Keratinocyte (primary cell): ENCODE measurements around the gene GNPAT. TPM values are rescaled to one million over a fixed set of nuclear protein-coding genes. Genes with fewer than 3 reads are reported as not detected.
A peak's percentile ranks its signal among the peaks of the same experiment; 100 is the strongest.

Experiments used
- DNase-seq: peaks from one replicate; pipeline ENCODE4 v3.0.0-alpha.2; 2011; ENCODE audit warnings: low read depth, missing footprints, low spot score
- FAIRE-seq: peaks from 2 replicates; lab custom pipeline; 2011; peaks lifted over from hg19 to GRCh38; lab: Jason Lieb, UNC
- H2AFZ ChIP-seq: 2 replicates; pipeline ENCODE4 v1.6.0; 2012; ENCODE audit warnings: low read length, control low read depth, inconsistent platforms; ENCODE audit not compliant: control insufficient read depth
- H3K27ac ChIP-seq: 2 replicates; pipeline ENCODE4 v1.5.1; 2011; ENCODE audit warnings: low read length; ENCODE audit not compliant: control insufficient read depth, insufficient read depth
- H3K27me3 ChIP-seq: 3 replicates; pipeline ENCODE4 v1.6.0; 2011; ENCODE audit warnings: low read length; ENCODE audit not compliant: control insufficient read depth, insufficient read depth; ENCODE audit errors: extremely low read depth
- H3K36me3 ChIP-seq, 2 experiments: 2 replicates in 1 of 2; 3 replicates in 1 of 2; pipeline ENCODE4 v1.5.1; 2011; ENCODE audit warnings: low read length in 2 of 2, mild to moderate bottlenecking in 1 of 2; ENCODE audit not compliant: control insufficient read depth in 2 of 2, insufficient read depth in 2 of 2; ENCODE audit errors: extremely low read depth in 1 of 2
- H3K4me1 ChIP-seq: 3 replicates; pipeline ENCODE4 v1.5.1; 2011; ENCODE audit warnings: low read length; ENCODE audit not compliant: control insufficient read depth, insufficient read depth; ENCODE audit errors: extremely low read depth
- H3K4me2 ChIP-seq: 3 replicates; pipeline ENCODE4 v1.6.0; 2011; ENCODE audit warnings: low read depth, low read length; ENCODE audit not compliant: control insufficient read depth, insufficient read depth; ENCODE audit errors: extremely low read depth
- H3K4me3 ChIP-seq, 3 experiments: fragments of 200-600 bp in 1 of 3; sonication (generic) in 1 of 3; 2 replicates in 2 of 3; 3 replicates in 1 of 3; pipeline ENCODE4 v1.5.1; 2011 to 2016; ENCODE audit warnings: low read length in 3 of 3, mild to moderate bottlenecking in 3 of 3, control low read depth in 2 of 3, inconsistent platforms in 1 of 3, low read depth in 1 of 3, mixed read lengths in 1 of 3, mixed run types in 1 of 3, moderate library complexity in 1 of 3; ENCODE audit not compliant: control insufficient read depth in 2 of 3, insufficient read depth in 2 of 3; ENCODE audit errors: extremely low read depth in 1 of 3
- H3K79me2 ChIP-seq: 2 replicates; pipeline ENCODE4 v1.6.0; 2012; ENCODE audit warnings: low read length; ENCODE audit not compliant: control insufficient read depth, insufficient read depth
- H3K9ac ChIP-seq: 3 replicates; pipeline ENCODE4 v1.6.0; 2011; ENCODE audit warnings: low read length; ENCODE audit not compliant: control insufficient read depth, insufficient read depth; ENCODE audit errors: extremely low read depth
- H3K9me1 ChIP-seq: 3 replicates; pipeline ENCODE4 v1.6.0; 2011; ENCODE audit warnings: low read length; ENCODE audit not compliant: control insufficient read depth, insufficient read depth; ENCODE audit errors: extremely low read depth
- H3K9me3 ChIP-seq: 2 replicates; pipeline ENCODE4 v1.5.1; 2012; ENCODE audit warnings: low read depth, low read length; ENCODE audit not compliant: control insufficient read depth
- H4K20me1 ChIP-seq: 3 replicates; pipeline ENCODE4 v1.6.0; 2011; ENCODE audit warnings: low read length; ENCODE audit not compliant: control insufficient read depth, insufficient read depth; ENCODE audit errors: extremely low read depth
- CTCF ChIP-seq, 3 experiments: IDR thresholded peaks in 1 of 3; conservative IDR thresholded peaks in 1 of 3; optimal IDR thresholded peaks in 1 of 3; 2 replicates in 2 of 3; 3 replicates in 1 of 3; pipeline versions ENCODE3 to v1.5.1; 2011; ENCODE audit warnings: low read length in 3 of 3, mild to moderate bottlenecking in 3 of 3, moderate library complexity in 2 of 3, control low read depth in 1 of 3, inconsistent platforms in 1 of 3; ENCODE audit not compliant: insufficient read depth in 2 of 3; ENCODE audit errors: extremely low read depth in 1 of 3
- EZH2 ChIP-seq: IDR thresholded peaks from one replicate; pipeline ENCODE4 v1.6.1; 2012; ENCODE audit warnings: inconsistent platforms, mild to moderate bottlenecking, low read length, moderate library complexity
- dilution Hi-C: fragments of 300-500 bp; cut with MboI; formaldehyde crosslinking; loops from one replicate; pipeline ENCODE4 v1.7.0; 2020; ENCODE audit warnings: low sequenced_read_pairs; ENCODE audit not compliant: extremely low pct_ligation_motif_present
- polyA plus RNA-seq, 5 experiments: library from polyadenylated mRNA; depleted of rRNA in 3 of 5; stranded (reverse) in 3 of 5; stranded (forward) in 1 of 5; unstranded in 1 of 5; fragments of >200 nt; gene quantifications; 1 replicate in 1 of 5; 2 replicates in 3 of 5; 3 replicates in 1 of 5; pipeline versions ENCODE4 v1.2.1 to v1.2.3, GENCODE V29; 2011 to 2012; ENCODE audit warnings: missing spikeins in 2 of 5, low read depth in 1 of 5, low replicate concordance in 1 of 5

Gene GNPAT
- polyA plus RNA-seq, 1 donor (not counting 4 experiments of a cell fraction or from before 2014, with no cell fraction given): 39.9 TPM

- Histone ChIP-seq H3K4me3 (no peak overlapping the region), H3K79me2 (no peaks in the 10 kb centered on the region), H3K36me3 (no peaks in the 10 kb centered on the region), H3K9ac (no peak overlapping the region), H3K27me3 (peaks cover 14% of the 10 kb centered on the region), H4K20me1 (no peaks in the 10 kb centered on the region), H3K9me1 (no peaks in the 10 kb centered on the region), H2AFZ (no peak overlapping the region), H3K27ac (no peak overlapping the region), H3K4me2 (no peak overlapping the region), H3K4me1 (peaks cover 4% of the 10 kb centered on the region), H3K9me3 (no peaks in the 10 kb centered on the region)
- dilution Hi-C loops: no loop called here
- TF ChIP-seq CTCF (optimal IDR thresholded peaks at IDR 0.05 in 1 of 3, IDR thresholded peaks at IDR 0.05 in 1 of 3, conservative IDR thresholded peaks at IDR 0.05 in 1 of 3; ENCODE audit: extremely low read depth in 1 of 3, insufficient read depth in 2 of 3, low read length in 3 of 3): peak in 2 of 3 experiments; percentile 37 to 66
- TF ChIP-seq EZH2: no peak
- FAIRE-seq (no peak), DNase-seq (no peak)
These were observed 34.2 kb upstream of the GNPAT start for GRCh38 chr1:231206856-231207255.

GRCh38 chr1:231207437-231207836 is 33.6 kb upstream of the GNPAT start:
- Histone ChIP-seq H3K9ac (no peak overlapping the region), H3K4me2 (no peak overlapping the region), H2AFZ (no peak overlapping the region), H3K36me3 (no peaks in the 10 kb centered on the region), H3K9me1 (no peaks in the 10 kb centered on the region), H3K27ac (no peak overlapping the region), H3K27me3 (peaks cover 8% of the 10 kb centered on the region), H3K4me1 (peaks cover 4% of the 10 kb centered on the region), H4K20me1 (no peaks in the 10 kb centered on the region), H3K4me3 (no peak overlapping the region), H3K9me3 (no peaks in the 10 kb centered on the region), H3K79me2 (no peaks in the 10 kb centered on the region)
- dilution Hi-C loops: no loop called here
- TF ChIP-seq CTCF (optimal IDR thresholded peaks at IDR 0.05 in 1 of 3, IDR thresholded peaks at IDR 0.05 in 1 of 3, conservative IDR thresholded peaks at IDR 0.05 in 1 of 3; ENCODE audit: extremely low read depth in 1 of 3, insufficient read depth in 2 of 3, low read length in 3 of 3) (no peak), EZH2 (no peak)
- FAIRE-seq (no peak), DNase-seq (no peak)
